Ovary (tissue), 3 donors: ENCODE measurements around the gene ZNF652.

Source experiments
- POLR2A ChIP-seq: fragments of 450-650 bp; IDR thresholded peaks from one replicate; pipeline ENCODE4 v1.6.1; 2017; ENCODE audit warnings: antibody characterized with exemption, mild to moderate bottlenecking, moderate library complexity
- TF ChIP-seq, protein P1 (sequence below), 3 donors: fragments of 450-650 bp in 2 of 3; fragments of 200-600 bp in 1 of 3; IDR thresholded peaks; one replicate each; pipeline versions ENCODE4 v1.5.1 to v1.8.0; 2016 to 2022; ENCODE audit warnings: antibody characterized with exemption in 3 of 3, mild to moderate bottlenecking in 1 of 3
- donor health status: DM: no; HTN: no; CAD: no.

GRCh38 chr17:49375544-49375943 is 13.5 kb upstream of the ZNF652 start:
- no peak for TF ChIP-seq POLR2A
- TF ChIP-seq, protein P1, sequence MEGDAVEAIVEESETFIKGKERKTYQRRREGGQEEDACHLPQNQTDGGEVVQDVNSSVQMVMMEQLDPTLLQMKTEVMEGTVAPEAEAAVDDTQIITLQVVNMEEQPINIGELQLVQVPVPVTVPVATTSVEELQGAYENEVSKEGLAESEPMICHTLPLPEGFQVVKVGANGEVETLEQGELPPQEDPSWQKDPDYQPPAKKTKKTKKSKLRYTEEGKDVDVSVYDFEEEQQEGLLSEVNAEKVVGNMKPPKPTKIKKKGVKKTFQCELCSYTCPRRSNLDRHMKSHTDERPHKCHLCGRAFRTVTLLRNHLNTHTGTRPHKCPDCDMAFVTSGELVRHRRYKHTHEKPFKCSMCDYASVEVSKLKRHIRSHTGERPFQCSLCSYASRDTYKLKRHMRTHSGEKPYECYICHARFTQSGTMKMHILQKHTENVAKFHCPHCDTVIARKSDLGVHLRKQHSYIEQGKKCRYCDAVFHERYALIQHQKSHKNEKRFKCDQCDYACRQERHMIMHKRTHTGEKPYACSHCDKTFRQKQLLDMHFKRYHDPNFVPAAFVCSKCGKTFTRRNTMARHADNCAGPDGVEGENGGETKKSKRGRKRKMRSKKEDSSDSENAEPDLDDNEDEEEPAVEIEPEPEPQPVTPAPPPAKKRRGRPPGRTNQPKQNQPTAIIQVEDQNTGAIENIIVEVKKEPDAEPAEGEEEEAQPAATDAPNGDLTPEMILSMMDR (IDR thresholded peaks at IDR 0.05) = no peak
